CD4-positive, alpha-beta T cell treated with Interleukin-21 for 1 hour (primary cell): Measurements from ENCODE around the gene PCID2.
A peak's percentile ranks its signal among the peaks of the same experiment; 100 is the strongest.

Source experiments
- DNase-seq: peaks from one replicate; pipeline ENCODE4 v3.0.0-alpha.2; 2020

The PCID2 gene

DNA sequence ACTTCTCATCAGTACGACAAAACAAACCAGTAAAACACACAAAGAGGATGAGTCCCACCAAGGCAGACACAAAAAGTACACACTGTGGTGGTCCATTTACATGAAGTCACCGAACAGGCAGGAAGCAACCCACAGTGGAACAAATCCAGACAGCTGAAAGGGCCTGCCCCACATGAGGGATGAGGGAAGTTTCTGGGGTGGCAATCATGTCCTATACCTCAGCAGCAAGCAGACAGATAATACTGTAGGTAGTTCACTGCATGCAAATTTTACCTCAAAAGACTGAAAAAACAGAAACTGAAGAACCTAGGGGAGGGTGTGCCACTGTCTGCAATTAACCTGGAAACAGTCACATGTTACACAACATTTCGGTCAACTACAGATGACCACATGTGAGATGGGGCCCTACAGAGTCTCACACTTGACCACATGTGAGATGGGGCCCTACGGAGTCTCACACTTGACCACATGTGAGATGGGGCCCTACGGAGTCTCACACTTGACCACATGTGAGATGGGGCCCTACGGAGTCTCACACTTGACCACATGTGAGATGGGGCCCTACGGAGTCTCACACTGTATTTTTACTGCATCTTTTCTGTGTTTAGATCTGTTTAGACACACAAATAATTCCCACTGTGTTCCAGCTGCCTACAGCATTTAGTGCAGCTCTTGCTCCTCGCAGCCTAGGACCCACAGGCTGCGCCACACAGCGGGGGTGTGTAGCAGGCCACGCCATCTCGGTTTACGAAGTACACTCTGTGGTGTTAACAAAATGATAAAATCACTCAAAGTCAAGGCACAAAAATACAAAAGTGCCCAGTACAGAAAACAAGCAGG, 22.2 kb downstream of the PCID2 start:
- DNase-seq = peak; percentile 38

DNA sequence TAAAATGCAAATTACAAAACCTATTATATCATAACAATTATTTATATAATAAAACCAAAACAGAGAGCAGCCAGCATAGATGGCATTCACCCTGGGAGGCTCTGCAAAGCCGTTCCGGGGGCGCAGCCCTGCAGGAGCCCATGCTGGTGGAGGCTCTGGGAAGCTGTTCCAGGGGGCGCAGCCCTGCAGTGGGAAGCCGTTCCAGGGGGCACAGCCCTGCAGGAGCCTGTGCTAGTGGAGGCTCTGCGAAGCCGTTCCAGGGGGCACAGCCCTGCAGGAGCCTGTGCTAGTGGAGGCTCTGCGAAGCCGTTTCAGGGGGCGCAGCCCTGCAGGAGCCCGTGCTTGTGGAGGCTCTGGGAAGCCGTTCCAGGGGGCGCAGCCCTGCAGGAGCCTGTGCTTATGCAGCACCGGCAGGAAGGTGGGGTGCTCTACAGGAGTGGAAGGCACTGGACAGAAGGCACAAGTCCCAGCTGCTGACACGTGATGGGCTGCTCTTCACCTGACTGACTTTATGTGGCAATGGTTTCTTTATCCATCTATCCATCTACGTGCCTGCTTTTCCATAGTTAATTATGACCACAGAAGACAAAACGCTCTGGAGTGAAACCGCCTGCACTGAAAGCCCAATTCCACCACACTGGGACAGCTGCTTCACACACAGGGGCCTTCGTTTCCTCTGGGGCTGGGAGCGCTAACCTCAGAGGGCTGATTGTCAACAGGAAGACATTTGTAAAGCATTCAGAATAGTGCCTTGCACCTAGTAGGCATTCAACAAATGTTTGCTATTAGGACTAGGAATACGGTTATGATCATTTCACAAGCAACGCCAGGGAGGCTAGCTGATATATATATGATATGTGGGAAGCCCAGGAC, 23.7 kb downstream of the PCID2 start:
- peak; percentile 46 for DNase-seq

DNA sequence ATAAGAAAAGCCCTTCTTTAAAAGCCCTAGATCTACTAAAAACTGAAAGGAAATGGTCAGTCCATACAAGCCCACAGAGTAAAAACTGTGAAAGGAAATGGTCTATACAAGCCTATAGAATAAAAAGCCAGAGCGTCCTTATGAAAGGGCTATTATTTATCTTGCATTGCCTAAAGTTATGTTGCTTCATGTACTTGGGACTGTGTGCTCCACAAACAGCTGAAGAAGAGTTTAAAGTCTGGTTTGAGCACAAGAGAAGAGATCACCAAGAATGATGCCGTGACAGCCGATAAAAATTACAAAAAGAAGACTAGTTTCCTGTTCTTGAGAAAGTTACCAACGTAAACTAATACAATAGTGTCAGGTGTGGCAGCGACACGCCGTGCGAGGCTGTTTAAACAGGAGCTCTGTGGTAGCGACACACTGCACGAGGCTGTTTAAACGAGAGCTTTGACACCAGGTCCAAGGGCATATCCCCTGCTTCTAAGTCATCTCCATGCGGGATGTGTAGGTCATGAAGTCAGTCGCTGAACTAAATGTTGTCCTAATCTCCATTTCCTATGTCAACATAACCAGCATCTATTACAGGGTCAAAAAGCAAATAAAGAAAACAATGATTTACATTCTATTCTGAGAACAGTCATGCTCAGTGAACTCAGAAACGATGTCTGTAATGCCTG, 24.9 kb downstream of the PCID2 start:
- DNase-seq = no peak

DNA sequence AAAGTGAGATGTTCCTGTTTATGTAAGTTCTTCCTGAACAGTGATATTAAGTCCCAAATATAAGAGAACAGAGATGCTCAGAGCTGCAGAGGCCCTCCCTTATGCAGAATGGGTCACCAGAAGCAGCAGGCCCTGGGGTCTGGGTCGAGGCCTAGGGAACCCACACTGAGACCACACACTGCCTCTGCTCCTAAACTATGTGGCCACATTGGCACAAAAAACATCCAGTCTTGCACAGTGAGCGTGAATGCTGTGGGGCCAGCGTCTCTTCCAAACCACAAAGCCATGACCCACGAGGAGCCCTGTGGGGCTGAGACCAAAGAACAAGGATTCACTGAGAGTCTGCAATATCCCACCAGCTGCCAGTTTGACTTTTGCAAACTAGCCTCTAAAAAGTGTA, 26.4 kb downstream of the PCID2 start:
- DNase-seq = no peak

DNA sequence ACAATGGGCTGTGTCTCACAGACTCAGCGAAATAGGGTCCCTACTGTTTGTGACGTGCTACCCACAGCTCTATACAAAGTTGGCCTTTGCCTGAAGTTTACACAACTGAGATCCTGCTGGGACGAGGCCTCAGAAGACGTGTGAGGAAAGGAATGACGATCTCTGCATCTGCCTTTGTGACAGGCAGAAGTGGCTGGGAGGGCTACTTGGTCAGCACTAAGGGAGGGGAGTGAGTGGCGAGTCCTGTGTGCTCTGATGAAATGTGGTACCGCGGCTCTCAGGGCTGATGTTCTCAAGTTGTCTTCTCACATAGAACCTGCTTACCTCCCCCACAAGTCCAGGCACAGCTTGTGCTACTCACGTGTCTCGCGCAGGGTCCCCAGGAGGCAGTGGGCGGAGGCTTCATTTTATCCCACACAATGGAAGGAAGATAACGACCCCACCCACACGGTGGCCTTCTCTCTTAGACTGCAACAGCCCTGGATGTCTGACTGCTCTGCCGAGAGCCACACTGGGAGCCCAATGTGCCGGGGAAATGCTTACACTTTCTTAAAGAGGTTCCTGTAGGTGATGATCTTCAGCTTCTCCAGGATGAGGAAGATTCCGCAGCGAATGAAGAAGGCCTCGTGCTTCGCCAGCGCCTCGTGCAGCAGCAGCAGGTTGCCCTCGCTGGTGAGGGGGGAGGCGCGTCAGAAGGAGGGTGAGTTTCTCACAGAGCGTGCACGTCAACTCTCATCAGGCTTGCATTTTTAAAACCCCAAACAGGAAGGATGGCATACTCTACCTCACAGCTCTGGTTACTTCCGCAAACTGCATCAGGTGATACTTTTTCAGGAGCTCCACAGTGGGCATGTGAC, 28.9 kb downstream of the PCID2 start:
- peak; percentile 32 for DNase-seq

DNA sequence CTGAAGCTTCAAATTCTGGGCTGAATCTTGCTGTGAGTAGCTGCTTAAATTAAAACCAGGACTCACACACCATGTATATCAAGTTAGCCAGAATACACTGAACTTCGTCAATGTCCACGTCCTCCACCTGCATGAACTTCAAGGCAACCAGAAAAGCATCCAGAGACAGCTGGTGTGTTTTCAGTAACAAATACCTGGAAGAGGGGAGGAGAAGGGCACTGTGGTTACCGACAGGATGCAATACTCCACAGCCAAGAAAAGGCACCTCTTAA, 29.6 kb downstream of the PCID2 start:
- DNase-seq = no peak

DNA sequence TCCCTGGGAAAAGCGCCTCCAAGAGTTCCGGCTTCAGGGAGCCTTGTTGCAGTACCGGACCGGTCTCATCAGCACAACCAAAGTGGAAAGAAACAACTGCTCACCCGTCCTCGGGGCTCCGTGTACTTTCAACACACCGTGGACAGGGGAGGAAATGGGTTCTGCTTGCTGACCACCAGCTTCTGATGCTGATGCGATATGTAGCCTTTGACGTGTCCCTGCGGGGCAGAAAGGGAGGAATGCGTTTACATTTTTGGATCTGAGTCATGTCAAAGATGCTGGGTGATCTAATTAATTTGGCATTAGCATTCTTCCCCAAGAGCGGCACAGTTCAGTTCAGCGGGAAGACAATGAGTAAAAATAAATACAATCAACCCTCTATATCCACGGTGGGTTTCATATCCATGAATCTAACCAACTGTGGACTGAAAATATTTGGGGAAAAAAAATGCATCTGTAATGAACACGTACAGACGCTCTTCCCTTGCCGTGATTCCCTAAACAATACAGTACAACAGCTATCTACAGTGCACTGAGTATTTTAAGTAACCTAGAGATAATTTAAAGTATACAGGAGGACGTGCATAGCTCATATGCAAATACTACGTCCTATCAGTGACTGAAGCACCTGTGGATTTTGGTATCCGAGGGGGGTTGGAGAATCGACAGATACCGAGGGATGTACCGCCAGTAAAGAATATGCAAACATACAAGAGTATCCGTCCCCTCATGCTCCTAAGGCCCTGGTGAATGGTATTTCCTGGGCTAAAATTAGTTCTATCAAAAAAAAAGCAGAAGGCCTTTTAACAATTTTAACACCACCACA, 30.2 kb downstream of the PCID2 start:
- DNase-seq = no peak

DNA sequence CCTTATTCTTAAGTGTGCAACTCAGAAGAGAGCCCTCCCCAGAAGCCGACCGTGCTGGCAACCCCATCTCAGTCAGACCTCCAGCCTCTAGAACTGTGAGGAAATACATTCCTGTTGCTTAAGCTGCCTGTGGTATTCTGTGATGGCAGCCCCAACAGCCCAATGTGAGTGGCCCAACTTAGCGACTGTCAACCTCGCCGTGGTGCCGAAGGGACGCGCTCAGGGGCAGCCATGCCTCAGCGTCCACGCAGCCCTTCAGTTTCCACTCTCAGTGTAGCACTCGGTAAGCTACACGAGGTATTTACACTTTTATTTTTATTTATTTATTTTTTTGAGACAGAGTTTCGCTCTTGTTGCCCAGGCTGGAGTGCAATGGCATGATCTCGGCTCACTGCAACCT, 31.6 kb downstream of the PCID2 start:
- no peak for DNase-seq

DNA sequence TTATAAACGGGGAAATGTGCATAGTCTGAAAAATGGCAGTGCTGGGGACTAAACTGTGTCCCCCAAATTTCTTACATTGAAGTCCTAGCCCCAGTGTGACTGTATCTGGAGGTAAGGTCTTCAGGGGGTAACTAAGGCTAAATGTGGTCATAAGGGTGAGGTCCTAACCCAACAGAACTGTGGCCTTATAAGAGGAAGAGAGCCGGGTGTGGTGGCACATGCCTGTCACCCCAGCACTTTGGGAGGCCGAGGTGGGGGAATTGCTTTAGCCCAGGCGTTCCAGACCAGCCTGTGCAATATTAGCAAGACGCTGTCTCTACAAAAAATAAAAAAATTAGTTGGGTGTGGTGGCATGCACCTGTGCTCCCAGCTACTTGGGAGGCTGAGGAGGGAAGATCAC, 32.2 kb downstream of the PCID2 start:
- peak; percentile 79 for DNase-seq

DNA sequence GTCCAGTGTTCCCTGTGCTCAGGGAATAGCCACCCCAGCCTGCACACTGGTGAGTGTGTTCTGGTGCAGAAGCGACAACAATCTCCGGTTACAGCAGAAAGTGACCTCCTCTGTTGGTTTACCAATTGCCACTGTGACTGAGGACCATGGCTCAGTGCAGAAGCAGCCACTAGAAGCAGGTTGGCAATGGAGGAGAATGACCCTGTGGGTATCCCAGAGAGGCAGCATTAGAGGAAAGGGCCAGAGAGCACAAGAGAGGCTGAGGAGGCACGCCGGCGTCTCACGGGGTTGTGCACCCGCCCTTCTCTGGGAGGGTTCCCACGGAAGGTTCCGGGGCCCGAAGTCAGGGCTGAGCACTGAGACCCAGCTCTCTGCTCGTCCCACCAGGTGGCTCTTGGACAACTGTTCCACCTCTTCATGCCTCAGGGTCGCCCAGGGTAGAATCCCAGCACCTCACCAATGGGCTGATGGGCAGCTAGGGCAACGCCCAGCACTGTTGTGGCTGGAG, 36.0 kb downstream of the PCID2 start:
- no peak for DNase-seq

DNA sequence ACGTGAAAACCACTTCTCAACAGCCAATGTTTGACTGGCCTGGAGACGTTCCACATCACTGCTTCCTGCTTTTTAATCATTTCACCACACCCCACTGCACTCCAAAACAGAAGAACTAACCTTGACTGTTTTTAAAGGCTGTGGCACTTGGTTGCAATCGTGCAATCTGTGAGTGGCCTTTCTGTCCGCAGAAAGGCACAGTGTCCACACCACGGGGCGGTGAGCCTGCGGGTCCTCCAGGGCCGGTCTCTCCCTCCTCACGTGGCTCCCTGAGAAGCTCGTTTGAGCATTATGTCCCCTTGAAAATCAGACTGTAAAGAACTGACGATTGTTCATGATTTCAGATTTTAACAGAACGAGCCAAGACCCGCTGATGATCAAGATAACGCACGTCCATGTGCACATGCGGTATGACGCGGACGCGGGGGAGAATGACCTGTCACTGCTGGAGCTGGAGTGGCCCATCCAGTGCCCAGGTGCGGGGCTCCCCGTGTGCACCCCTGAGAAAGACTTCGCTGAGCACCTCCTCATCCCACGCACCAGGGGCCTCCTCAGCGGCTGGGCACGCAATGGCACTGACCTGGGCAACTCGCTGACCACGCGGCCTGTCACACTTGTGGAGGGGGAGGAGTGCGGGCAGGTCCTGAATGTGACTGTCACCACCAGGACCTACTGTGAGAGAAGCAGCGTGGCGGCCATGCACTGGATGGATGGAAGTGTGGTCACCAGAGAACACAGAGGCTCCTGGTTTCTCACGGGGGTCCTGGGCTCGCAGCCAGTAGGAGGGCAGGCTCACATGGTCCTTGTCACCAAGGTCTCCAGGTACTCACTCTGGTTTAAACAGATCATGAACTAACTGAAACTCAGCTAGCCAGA, 37.0 kb downstream of the PCID2 start:
- no peak for DNase-seq

DNA sequence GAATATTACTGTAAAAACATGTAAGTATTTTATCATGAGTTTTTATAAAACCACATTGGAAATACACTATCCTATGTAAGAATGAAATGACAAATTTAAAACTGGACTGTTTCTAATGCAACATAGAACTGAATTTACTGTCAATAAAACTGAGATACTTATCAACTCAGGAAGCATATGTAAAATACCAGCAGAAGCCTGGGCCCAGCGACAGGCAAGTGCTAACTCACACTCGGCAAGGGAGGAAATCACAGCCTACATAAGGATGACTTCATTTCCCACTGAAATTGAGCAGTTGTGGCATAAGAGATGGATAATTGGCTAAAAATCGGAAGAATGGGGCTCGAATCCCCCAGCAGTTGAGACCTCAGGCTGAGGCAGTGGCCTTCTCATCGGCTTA, 38.0 kb downstream of the PCID2 start:
- DNase-seq = no peak

DNA sequence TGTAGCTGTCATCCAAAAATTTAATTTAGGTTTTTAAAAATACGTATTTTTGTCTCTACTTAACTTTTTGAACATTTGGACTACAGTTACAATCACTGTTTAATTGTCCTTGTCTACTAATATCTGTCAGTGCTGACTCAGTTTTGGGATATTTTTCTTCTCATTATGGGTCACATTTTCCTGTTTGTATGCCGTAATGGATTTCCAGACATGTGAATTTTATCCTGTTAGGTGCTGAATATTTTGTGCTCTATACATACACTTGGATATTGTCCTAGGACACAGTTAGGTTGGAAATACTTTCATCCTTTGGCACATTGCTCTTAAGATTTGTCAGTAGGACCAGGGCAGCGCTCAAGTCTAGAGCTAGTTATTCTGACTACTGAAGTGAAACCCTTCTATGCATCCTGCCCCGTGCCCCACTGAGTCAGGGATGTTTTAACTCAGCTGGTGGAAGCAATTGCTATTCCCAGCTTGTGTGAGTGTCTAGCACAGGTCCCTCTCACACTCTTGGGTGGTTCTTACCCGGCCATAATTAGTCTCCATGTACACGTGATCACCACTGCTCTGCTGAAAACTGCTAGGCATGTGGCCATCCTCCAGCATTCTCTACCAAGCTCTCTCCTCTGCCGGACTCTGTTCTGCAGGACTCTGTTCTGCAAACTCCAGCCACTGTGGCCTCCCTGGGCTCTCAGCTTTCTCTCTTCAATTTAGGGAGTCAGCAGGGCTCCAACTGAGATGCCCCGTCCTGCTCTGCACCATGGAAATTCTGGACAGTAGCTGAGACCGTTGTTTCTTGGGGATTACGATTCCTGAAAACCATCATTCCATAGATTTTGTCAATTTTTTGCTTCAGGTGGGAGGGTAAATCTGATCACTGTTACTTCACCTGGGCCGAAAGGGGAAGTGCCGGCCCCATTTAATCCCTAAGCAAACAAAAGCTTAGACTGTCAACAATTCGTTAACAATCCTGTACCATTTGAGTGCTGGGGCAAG, 38.9 kb downstream of the PCID2 start:
- no peak for DNase-seq

DNA sequence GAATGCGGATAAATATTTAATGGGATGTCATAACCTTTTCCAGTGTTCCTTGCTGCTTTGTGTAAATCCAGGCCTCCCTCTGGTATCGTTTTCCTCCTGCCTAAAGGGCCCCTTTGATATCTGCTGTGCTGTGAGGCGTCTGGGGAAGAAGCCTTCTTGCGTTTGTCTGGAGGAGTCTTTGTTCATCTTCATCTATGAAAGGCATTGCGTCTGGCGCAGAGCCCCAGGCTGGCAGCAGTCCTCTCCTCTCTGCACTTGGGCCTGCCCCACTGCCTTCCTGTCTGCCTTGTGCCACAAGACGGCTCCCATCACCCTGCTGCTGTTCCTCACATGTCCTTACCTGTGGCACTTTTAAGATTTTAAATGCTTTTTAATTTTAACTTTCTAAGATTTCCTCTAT, 40.3 kb downstream of the PCID2 start:
- no peak for DNase-seq

DNA sequence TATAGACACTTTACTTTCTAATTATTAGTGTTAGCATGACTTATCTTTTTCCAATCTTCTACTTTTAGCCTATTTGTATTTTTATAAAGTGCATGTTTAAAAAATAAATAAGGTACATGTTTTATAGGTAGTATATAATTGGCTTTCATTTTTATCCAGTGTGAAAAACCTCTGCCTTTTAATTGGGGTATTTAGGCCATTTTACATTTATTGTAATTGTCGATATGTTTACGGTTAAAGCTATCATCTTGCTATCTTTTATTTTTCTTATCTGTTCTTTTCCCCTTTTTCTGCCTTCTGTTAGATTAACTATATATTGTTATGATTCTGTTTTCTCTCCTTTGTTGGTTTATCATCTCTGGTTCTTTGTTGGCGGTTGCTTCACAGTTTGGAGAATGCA, 40.9 kb downstream of the PCID2 start:
- no peak for DNase-seq

DNA sequence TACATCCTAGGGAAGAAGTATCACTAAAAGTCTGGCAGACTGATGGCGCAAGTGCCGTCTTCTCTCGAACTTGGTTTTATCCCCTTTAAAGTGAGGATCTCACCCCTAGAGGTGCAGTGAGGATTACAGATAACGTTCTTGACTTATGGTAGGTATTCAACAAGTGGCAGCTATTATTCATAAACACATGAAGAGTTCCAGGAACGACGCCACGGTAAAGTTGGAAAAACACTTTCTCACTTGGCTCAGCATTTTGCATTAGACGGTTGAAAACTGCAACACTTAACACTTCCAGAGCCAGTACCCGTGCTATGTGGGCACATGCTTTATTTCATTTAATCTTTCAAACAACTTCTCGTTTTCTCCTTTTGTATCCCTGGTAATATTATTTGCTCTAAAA, 41.3 kb downstream of the PCID2 start:
- no peak for DNase-seq

DNA sequence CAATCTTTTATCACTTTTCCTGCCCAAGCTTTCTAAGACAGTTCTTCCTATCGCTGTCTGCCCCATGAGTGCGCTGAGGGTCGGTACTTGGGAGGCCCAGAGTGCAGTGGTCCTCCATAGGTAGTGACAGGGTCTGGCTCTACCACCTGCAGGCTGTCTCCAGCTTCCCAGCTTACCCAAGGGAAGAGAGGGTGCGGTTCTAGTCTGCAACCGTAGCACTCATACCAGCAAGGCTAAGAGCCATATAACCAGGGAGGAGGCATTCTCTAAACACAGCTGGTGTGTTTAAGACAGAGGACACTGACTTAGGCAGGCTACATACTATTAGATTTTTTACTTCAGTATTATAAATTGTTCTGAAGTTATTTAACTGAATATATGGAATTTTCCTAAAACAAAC, 41.8 kb downstream of the PCID2 start:
- no peak for DNase-seq

DNA sequence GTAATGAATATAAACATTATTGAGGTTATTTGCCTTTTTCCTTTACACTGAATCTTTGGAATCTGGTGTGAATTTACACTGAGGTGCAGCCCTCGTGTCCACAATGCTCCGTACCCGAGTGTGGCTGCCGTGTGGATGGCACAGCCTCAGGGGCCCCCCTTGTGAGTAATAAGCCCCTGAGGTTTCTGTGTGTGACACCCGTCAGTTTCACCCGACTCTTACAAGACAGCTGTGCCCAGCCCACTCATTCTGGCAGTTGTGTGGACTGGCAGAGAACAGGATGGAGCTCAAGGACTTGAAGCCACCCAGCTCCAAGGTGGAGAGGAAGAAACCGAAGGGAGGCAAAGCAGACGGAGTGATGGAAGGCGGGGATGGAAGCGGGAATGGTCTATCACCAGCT, 42.2 kb downstream of the PCID2 start:
- DNase-seq = no peak

DNA sequence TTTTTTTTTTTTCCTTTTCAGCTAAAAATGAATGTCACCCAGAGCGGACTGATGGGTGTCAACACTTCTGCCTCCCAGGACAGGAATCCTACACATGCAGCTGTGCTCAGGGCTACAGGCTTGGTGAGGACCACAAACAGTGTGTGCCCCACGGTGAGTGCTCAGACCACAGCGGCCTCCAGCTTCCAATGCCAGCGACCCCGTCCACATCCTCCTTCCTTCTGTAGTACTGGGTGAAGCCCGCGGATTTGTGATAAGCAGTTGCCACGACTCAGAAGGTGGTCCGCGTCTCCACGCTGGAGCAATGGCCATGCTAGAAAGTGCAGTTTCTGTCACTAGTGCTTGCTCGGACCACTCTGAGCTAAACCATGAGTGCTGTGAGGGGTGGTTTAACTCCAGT, 44.0 kb downstream of the PCID2 start:
- no peak for DNase-seq
